Stimulated activated CD8-positive, alpha-beta memory T cell treated with anti-CD3 and anti-CD28 coated beads, Interleukin-15, amount 100 ng/mL, for 4 hours (primary cell): ENCODE results near the gene ATP1A2.
A peak's percentile ranks its signal among the peaks of the same experiment; 100 is the strongest.

Experiments used
- DNase-seq, 2 donors: peaks; one replicate each; pipeline ENCODE4 v3.0.0-alpha.2; 2020; ENCODE audit warnings: low read depth in 2 of 2

ATP1A2 gene

DNA sequence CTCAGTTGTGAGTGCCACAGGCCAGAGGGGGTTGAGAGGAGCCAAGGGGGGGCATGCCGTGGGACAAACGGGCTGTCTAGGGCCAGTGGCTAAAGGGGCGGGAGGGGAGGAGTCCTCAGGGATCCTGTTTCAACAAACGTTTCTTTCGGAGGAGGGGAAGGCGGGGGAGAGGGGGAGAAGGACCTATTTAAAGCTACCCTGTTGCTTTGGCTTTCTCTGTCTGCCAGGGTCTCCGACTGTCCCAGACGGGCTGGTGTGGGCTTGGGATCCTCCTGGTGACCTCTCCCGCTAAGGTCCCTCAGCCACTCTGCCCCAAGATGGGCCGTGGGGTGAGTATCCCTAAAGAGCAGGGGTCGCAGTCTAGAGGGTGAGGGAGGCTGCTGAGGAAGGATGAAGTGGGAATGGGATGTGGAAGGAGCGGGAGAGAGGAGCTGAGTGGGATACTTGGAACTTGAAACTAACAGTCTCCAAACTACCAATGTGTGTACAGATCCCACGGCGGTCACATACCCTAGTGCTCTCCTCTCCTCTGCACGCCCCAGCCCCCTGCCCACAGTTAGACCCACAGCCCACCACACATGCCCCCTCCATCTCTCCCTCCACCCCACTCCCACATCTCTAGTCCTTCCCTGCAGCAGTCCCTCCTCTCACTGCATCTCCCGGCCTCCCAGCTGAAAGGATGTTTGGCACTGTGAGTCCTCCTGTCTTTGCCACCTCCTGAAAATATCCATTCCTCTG is at the start of gene ATP1A2:
Gene ATP1A2, plus strand, starts transcription at position 215 of the 738 bp plus-strand sequence. Its CDS starts 103 bp downstream, at position 318.
- no peak for DNase-seq

DNA sequence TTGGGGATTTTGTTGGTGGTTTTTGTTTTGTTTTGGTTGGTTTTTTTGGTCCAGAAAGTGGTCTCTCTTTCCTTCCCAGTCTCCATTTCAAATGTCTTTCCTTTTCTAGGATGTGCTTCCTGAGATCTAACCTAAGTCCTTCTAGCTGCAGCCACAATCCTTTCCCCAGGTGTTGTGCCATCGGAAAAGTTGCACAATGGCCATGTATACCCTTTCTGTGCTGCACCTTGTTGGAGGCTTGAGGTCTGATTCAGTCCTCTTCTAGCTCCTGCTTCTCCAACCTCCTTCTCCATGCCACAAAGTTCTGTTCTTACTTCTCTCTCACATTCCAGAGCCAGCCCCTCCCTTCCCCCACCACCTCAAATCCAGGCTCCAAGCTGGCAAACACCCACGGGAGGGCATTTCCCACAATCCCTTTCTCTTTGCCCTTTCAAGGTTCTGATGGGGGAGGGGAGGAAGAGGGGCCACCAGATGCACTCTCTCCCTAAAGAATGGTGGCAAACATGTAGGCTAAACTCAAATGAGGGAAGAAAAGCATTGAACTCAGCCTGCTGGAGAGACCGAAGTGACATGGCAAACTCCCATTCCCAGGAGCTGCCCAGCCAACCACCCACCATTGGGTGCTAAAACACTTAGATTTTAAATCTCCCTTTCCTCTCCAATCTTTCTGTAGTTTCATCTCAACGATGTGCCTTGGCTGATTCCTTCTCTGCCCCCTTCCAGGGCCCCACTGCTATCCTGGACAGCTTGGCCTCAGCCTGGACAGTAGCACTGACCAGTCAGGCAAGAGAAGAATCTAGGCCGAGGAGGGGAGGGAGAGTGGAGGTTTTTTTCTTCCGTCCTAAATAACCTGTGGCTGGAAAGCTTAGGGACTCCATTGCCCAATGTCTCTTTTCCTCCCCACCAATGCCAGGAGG is 48.5 kb upstream of the ATP1A2 start:
- no peak for DNase-seq

DNA sequence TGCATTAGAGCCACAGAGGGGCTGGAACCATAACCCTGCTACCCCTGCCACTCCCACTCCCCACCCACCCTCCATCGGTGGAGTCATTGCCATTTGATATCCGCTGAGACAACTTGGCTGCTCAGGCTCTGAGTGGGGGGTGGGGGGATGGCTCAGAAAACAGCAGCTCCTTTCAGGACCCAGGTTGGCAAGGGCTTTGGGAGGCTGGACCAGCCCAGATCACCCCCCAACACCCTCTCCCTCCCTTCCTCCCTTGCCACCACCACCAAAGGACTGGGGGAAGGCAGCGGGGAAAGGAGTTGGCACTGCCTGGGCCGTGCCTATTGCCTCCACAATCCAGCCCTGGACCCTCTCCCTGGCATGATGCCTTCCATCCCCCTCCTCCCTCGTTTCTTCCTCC is 47.3 kb upstream of the ATP1A2 start:
- no peak for DNase-seq

DNA sequence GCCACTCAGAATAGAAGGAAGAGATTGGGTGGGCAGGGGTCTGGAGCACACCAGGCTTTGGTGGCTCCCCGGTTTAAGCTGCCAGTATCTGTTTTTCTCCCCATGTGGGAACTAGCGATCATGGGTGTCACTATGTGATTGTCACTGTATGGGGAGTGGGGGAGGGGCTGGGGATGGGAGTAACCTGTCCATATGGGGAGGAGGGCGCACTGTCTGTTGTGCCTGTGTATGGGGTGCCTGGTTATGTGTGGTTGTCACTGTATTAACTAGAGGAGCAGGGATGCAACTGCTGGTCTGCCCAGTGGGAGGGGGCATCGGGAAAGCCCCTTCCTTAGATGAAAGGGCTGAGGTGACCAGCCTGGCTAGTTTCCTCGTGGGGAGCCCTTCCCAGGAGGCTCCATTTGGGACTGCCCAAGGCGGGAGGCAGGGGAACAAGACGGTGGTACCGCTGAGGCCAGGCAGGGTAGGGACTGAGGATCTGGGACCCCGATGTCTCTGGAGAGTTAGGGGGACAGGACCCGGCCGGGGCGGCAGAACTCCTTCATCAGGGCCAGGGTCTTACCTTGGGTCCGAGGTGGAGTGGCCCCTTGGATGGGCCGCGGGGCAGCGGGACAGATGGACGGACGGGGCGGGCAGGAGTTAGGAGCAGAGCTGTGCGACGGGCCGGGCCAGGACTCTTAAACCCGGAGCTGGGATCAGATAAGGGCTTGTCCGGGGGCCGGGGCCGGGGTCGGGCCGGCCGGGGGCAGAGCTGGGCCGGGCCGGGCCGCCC is 45.9 kb upstream of the ATP1A2 start, which contains the start of gene KCNJ10:
Gene KCNJ10, minus strand, starts transcription at position 701 of the 772 bp plus-strand sequence. CDS start 27,628 bp downstream, outside the sequence.
- DNase-seq: no peak

DNA sequence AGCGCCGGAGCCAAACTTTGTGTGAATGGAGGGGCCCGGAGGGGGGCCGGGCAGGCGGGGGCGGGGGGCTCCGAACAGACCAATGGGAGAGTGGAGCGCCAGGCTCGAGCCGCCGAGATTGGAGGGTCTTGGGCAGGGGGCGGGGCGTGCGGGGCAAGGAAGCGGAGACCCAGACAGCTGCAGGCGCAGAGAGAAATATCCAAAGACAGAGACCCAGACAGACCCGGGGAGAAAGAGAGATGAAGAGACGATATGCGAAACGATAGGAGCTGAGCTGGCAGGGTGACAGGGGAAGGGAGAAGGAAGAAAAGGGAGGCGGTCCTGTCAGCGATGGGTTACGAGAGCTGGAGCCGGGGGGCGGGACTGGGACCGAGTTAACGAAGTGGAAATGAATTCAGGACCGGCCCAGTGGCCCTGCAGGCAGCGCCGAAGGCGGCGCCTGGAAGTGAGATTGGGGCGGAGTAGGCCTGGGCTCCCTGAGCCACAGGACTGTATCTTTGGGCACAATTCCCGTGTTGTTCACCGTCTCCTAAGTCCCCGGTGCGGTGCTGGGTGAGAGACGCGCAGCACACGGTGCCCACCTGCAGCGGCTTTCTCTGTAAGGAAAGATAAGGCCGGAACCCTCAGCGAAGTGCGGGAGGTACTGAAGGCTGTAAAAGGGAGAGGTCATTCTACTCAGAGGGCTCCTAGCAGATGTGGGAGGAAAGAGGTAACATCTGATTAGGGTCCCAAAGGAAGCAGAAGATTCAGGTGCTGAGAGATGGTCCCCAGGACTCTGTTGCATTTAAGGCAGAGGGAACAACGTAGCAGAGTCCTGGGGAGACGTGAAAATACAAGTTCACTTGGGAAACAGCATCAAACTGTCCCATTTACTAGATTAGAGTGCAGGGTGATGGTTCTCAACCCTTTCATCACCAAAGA is 45.1 kb upstream of the ATP1A2 start:
- DNase-seq: peak; percentile 62 to 63

DNA sequence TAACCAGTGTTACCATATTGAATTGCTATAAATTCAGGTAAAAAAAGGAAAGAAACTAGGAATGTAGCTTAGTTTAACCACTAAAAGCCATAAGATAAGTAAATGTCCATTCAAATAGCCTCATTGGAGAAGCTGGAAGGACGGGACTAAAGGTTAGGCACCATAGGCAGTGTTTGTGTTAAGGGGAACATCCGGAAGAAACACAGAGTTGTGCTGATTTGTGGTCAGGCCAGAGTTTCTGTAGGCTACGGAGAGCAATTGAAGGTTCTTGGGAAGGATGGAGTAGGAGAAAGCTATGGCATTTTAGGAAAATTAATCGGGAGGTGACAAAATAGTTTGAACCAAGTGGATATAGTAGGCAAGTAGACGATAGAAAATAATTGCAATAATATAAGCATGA is 44.3 kb upstream of the ATP1A2 start:
- no peak for DNase-seq

DNA sequence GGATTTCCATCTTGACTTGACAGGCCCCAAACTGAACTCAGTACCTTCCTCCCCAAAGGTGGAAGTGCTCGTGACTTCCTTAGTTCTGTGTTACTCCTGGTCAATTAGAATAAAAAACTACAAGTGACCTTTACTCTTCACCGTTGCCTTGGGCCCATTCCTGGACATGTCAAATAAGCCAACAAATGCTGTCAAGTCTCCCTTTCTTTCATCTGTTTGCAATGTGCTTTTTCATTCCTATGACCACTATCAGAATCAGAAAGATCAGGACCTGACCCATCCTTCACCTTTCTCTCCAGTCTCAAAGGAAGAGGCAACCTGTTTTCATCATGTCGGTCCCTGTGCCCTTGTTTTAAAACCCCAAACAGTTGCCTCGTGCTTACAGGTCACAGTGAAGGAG is 40.7 kb upstream of the ATP1A2 start:
- DNase-seq: no peak

DNA sequence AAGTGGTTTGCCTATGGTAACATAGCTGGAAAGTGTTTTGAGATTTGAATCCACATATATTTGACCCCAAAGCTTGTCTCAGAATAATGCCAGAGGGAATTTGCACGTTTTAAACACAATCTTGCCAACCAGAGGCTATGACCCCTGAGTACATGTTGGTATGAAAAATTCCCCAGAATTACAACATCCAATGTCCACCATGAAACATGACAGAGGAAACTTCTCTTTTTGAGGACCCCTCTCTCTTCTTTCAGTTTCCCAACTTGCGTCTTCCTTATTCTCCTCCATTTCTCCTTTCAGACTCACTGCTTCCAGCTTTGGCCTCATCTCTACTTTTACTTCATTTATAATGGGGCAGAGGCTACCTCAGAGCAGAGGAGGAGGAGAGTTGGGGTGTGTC is 39.7 kb upstream of the ATP1A2 start:
- DNase-seq: no peak

DNA sequence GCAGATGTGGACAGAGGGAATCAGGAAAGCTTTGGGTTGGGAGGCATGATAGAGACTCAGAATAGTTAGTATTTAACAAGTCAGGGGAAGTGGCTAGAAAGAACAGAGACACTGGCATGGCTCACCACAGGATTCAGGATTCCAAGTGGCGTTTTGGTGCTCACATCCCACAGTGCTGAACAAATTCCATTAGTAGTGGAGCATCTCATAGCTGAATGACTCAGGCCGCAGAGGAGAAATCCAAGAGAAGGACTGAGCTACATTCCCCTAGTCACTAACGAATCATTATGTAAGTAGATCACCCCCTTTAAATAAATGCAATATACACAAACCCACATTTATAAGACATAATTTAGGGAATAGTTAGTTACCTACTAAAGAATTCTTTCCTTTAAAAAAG is 39.3 kb upstream of the ATP1A2 start:
- no peak for DNase-seq

DNA sequence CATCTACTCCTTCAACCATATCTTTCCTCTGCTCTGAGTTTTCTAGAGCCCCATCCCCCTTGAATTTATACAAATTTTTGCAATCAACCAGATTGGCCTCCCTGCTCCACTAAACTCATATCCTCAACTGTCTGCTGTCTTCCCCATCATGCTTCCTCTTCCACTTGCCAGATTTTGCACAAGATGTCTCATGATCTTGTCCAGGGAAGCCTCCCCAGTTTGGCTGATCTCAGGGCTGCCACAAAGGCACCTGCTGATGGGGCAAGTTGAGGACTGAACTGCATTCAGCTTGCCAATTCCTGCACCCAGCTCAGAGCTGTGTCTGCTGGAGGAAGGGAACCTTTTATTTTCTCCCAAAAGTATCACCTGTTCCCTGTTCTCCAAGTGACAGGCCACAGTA is 38.1 kb upstream of the ATP1A2 start:
- DNase-seq: no peak

DNA sequence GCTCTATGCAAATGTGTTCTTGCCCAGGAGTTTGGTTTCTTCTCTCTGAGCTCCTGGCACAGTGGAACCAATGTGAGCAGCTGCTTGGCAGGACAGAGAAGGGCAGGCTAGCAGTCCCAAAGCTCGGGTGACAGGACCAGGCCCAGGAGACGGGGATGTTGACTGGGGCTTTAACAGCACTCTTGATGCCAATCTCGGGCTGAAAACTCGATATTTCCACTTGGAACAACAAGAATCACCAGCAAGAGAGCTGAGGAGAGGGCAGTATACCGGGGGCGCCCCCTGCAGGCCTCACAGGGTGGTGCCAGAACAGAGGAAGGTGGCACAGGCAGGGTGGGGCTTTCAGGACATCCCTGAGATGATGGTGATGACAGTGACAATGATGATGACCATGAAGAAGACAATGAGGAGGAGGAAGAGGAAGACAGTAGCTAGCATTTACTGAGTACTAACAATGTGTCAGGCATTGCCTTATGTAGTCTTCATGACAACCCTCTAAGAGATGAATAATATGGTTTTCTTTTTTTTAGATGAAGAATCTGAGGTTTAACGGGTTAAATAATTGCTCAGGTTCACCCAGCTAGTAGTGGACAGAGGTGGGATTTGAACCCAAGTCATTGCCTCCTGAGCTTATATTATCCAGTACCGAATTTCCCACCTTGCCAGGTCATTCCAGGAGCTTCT is 36.9 kb upstream of the ATP1A2 start:
- no peak for DNase-seq

DNA sequence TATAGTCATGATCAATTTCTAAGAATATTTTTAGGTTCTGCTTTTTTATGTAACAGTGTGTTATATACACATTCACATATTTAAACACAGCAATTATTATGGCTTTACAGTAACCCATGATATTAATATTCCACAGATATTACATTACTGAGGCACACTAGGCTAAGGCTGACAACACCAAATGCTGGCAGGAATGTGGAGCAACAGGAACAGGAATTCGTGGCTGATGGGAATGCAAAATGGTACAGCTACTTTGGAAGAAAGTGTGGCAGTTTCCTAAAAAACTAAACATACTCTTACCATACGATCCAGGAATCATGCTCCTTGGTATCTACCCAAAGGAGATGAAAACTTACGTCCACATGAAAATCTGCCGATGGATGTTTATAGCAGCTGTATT is 36.1 kb upstream of the ATP1A2 start:
- no peak for DNase-seq

DNA sequence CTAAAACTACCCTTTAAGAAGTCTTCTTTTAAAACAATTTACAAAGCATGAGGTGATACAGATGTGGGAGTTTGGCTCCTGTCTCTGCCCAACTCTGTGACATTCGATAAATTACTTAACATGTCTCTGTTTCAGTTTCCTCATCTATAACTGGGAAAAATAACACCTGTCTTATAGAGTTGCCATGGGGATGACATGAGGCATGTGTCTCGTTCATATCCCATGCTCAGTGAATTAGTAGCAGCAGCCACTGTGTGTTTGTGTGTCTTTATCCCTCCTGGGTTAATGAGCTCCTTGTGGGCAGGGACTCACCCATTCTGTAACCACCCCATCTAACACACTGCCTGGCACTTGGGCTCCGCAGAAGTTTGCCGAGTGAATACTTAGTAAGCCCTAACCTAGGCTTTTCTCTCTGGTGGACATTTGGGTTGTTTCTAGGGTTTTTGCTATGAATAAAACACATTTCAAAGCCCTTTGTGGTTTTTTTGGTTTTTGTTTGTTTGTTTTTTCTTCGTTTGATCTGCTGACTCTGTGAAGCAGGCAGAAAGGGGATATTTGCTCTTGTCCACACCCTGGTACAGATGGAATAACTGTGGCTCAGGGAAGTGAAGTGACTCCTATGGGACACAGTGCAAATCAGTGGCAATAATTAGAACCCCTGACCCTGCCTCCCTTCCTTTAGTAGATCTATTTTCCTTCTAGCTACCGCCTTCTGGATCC is 35.0 kb upstream of the ATP1A2 start:
- DNase-seq: no peak

DNA sequence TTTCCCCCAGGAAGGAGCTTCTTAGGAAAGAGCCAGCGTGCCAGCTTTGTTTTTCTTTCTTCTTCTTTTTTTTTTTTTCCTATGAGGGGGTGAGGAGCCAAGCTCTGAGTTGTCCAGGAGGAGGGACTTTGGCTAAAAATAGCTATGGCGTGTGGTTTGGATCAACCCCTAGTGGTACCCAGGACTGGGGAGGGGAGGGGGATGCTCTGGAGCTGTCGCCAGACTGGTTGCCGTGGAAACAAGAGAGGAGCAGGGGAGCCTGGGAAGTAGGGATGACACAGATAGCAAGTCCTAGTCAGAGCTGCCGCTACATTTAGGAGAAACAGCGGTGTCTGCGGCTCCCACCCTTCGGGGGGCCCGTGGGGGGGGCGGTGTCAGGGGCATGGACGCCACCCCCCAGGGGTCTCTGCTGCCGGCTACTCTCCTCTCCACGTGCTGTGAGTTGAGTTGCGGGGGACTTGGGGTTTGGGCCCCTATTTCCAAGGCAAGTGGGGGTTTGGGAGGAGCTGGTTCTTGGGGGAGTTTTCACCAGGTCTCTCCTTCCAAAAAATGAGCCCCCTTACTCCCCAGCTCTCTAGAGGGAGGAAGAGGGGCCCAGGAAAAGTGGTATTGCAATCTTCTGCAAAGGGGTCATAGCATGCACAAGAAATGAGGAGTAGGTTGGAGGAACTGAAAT is 34.2 kb upstream of the ATP1A2 start, which contains the start of gene KCNJ9:
Gene KCNJ9, plus strand, starts transcription at position 278 of the 676 bp plus-strand sequence. CDS start 2,493 bp downstream, outside the sequence.
- DNase-seq: no peak

DNA sequence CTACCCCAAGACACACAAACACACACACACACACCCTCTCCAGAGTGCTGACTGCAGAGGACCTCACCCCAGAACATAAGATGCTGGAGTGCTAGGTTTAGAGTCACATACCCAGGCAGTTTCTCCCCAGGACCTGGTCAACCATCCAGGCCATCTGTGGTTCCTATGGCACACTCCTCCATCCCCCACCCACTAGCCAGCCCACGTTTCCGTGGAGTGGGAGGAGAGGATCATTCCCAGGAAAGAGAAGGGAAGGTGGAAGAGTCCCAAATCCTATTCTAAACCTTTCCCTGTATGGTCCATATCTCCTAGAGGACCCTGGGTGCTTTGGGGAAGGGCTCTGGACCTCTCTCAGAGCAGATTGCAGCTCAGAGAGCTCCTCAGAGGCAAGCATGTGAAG is 33.1 kb upstream of the ATP1A2 start:
- no peak for DNase-seq

DNA sequence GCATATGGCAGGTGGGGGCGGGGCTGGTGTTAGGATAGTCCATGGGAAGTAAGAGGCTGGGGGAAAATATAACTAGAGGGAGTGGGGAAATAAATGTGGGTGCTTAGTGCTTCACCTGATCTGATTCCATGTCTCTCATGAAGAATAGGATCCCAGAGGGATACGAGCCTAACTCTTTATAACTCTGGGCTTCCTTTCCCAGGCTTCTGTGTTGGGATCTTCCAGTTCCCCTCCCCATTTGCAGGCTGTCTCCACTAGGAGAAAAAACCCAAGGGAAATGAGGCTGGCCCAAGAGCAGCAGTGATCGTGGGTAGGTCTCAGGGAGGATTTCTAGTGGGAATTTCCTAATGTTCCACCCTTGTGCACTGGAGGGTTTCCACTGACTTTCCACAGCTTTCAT is 32.6 kb upstream of the ATP1A2 start:
- no peak for DNase-seq

DNA sequence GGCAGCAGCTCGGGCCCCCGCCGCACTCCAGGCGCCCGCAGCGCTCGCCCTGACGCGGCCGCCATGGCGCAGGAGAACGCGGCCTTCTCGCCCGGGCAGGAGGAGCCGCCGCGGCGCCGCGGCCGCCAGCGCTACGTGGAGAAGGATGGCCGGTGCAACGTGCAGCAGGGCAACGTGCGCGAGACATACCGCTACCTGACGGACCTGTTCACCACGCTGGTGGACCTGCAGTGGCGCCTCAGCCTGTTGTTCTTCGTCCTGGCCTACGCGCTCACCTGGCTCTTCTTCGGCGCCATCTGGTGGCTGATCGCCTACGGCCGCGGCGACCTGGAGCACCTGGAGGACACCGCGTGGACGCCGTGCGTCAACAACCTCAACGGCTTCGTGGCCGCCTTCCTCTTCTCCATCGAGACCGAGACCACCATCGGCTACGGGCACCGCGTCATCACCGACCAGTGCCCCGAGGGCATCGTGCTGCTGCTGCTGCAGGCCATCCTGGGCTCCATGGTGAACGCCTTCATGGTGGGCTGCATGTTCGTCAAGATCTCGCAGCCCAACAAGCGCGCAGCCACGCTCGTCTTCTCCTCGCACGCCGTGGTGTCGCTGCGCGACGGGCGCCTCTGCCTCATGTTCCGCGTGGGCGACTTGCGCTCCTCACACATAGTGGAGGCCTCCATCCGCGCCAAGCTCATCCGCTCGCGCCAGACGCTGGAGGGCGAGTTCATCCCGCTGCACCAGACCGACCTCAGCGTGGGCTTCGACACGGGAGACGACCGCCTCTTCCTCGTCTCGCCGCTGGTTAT is 31.4 kb upstream of the ATP1A2 start:
- DNase-seq: peak; percentile 39 to 49

DNA sequence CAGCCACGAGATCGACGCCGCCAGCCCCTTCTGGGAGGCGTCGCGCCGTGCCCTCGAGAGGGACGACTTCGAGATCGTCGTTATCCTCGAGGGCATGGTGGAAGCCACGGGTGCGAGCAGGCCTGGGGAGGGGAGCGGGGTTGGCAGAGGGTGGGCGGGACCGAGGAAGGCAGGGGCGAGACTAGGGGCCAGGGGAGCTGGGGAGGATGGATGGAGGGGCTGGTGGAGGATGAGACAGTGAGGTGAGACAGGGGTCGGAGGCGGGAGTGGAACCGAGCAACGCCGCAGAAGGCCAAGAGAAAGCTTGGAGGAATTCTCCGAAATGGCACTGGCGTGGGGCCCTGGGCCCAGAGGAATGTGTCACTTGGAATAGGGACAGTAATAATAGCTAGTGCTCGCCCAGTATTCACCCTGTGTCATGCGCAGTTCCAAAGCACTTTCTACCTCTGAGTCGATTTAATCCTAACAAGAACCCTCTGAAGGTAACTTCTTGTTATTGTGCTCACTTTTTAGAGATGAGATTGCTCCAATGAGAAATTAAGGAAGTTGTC is 30.7 kb upstream of the ATP1A2 start:
- DNase-seq: no peak
